Anterior cingulate cortex (tissue), 58 donors: ENCODE results near the gene SLC44A3.
"Not testable (repeated sequence)": the region's sequence is repeated elsewhere in the genome, so short reads cannot be mapped to it uniquely, and the experiment has no call there.

ENCODE experiments used
- DNase-seq, 58 donors: peaks; one replicate each; lab custom pipeline; 2025; lab: John Stamatoyannopoulos, UW

The SLC44A3 gene

GRCh38 chr1:94928293-94928939 is 108.3 kb downstream of the SLC44A3 start:
- DNase-seq, result peak in 1 of 58 donors; percentile 47

DNA sequence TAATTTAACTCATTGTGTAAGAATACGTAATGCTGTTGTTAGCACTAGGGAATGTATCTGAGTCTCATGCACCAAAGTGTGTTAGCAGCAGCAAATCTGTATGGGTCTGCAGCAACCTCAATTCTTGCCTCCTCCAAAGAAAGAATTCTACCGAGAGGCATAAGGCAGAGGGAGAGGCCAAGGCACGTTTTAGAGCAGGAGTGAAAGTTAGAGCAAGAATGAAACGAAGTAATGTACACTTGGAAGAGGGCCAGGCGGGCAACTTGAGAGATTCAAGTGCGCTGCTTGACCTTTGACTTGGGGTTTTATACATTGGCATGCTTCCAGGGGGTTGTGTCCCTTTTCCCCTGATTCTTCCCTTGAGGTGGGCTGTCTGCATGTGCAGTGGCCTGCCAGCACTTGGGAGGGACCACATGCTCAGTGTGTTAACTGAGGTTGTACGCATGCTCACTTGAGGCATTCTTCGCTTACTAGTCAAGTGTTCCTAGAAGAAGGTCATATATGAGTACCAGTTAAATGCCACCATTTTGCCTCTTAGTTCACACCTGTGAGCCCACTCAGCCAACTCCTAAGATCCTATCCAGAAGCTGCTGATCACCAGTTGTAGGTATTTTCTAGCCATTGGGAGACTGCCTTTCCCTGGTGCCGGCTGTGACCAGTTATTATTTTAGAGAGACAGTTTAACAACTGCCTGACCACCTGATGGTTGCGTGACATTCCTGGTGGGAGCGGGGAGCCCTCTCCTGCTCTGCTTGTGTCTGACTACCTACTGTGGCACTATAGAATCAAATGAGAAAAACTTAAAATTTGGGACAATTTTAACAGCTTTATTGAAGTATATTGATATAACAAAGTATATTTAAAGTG is 109.4 kb downstream of the SLC44A3 start:
- peak in 3 of 58 donors; percentile 9 to 51 (median 41) for DNase-seq

GRCh38 chr1:94931254-94931841 is 111.2 kb downstream of the SLC44A3 start:
- DNase-seq, result no peak

GRCh38 chr1:94934551-94934950 is 114.4 kb downstream of the SLC44A3 start:
- no peak for DNase-seq

DNA sequence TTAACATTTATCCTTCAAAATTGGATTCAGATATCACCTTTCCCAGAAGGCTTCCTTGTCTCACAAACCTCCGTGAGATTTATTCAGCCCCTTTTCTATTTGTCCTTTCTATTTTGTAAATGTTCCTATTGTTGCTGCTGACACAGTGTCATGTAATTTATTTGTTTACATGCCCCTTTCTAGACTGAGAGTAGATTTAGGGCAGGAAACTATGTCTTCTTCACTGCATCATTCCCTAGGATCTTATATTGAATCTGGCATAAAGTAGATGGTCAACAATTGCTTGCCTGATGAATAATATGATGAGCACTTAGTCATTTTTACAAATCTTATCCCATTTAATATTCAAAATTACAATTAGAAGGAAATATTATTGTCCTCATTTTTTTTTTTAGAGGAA is 114.9 kb downstream of the SLC44A3 start:
- no peak for DNase-seq

DNA sequence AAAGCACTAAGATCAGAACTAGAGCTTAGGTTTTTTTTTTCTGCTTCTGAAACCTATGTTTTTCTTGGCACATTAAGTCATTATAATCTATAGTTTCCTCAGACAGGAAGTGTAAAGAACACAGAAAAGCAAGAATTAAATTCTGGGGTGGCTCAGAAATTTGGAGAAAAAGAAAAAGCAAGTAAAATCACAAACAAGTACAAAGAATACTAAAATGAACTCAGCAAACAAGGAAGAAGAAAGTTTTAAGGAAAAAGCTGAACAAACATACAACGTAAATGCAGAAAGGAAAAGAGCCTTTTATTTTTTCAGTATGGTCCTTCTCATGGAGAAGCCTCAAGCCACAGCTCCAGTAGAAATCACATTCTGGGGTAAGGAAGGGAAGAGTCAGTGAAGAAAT is 115.3 kb downstream of the SLC44A3 start:
- no peak for DNase-seq

DNA sequence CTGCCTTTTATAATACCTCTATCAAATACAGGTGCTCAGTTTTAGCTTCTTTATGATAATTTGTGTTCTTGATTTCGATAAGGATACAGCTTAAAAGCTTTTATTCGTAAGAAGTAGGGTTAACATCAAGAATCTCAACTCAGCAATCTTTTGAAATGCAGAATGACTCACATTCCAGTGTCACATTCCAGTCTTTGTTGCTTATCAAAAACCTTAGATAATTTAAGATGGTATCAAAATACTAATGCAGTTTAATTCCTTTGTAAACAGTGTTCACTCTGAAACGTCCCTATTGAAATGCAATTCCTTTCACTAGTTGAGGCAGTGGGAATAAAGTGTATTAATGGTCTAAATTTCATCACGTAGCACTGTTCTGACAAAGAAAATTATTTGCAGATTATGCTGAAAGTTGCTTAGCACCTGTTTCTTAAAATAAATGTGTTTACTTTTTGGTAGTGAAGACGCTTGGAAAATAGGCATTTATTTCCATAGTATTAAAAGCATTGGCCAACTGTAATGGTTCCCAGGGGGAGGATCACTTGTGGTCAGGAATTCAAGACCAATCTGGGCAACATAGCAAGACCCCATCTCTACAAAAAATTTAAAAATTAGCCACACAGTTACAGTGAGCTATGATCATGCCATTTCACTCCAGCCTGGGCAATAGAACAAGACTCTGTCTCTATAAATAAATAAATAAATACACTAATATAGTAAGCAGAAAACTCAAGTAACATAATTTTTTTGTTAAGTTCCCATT is 116.9 kb downstream of the SLC44A3 start:
- DNase-seq, result no peak

DNA sequence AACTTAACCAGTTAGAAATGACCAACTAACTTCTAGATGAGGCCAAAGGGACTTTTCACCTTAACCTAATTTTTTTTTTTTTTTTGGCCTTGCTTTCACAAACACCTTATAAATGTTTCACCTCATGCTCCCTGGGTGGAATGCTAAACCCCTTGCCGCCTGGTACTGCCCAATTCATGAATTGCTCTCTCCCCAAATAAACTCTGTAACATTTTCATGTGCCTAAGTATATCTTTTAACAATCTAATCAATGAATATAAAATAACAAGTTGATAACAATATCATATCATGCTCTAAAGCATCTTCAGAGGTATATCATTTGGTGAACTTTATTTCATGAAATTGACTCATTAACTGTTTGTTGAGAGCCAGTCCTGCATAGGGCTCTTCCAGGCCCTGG is 117.7 kb downstream of the SLC44A3 start:
- no peak for DNase-seq

GRCh38 chr1:94940738-94941137 is 120.6 kb downstream of the SLC44A3 start:
- DNase-seq, result no peak

DNA sequence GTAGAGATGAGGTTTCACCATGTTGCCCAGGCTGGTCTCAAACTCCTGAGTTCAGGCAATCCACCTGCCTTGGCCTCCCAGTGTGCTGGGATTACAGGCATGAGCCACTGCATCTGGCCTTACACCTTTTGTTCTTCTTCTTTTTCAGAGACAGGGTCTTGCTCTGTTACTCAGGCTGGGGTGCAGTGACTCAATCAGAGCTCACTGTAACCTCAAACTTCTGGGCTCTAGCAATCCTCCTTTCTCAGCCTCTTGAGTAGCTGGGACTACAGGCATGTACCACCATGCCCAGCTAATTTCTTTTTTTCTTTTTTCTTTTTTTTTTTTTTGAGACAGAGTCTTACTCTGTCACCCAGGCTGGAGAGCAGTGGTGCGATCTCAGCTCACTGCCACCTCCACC is 121.3 kb downstream of the SLC44A3 start:
- not testable (repeated sequence) for DNase-seq

- DNase-seq, result no peak
These were observed 122.3 kb downstream of the SLC44A3 start for GRCh38 chr1:94942171-94943128.
